Measurements from ENCODE around the gene PKNOX2. TPM values are rescaled to one million over a fixed set of nuclear protein-coding genes. Genes with fewer than 3 reads are reported as not detected.

Gene PKNOX2
- total and polyA plus RNA-seq, 10 donors = 0.80 to 8.9 (median 3.5) TPM

DNA sequence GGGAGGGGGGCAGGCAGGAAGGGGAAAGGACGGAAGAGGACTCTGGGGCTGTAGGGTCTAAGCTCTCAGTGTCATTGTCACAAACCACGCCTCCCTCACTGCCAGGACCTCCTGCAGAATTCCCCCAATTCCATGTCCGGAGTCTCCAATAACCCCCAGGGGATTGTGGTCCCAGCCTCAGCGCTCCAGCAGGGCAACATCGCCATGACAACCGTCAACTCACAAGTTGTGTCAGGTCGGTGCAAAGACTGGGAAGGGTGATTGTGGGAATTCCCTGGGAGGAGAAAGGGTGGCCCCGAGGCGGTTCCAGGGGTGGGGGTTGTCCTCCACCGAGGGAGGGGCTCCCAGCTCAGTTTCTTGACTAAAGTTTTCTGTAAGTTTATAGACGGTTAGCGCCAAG is 245.5 kb downstream of the PKNOX2 start:
- intact Hi-C loops (cut with DNase I; ENCODE audit: low total_unique reads) = no loop called here
- no peaks in the 10 kb centered on the region for H3K36me3 ChIP-seq
- WGBS, 5 donors = 41 to 49% (median 45%) methylated on average over 12 of the region's 12 CpGs
- H3K27ac ChIP-seq = no peak overlapping the region
- no peak overlapping the region for H3K4me3 ChIP-seq
- peaks cover 0 to 3% (median 2%) of the 10 kb centered on the region in 6 donors for H3K4me1 ChIP-seq
- H3K9me3 ChIP-seq = no peaks in the 10 kb centered on the region
- peaks cover 0 to 56% (median 7%) of the 10 kb centered on the region in 7 donors for H3K27me3 ChIP-seq (replicated peaks in 1 of 7)
- no peak for TF ChIP-seq POLR2A (IDR thresholded peaks at IDR 0.05)
- no peak for TF ChIP-seq POLR2AphosphoS5 (IDR thresholded peaks at IDR 0.05)
- TF ChIP-seq, protein P1, sequence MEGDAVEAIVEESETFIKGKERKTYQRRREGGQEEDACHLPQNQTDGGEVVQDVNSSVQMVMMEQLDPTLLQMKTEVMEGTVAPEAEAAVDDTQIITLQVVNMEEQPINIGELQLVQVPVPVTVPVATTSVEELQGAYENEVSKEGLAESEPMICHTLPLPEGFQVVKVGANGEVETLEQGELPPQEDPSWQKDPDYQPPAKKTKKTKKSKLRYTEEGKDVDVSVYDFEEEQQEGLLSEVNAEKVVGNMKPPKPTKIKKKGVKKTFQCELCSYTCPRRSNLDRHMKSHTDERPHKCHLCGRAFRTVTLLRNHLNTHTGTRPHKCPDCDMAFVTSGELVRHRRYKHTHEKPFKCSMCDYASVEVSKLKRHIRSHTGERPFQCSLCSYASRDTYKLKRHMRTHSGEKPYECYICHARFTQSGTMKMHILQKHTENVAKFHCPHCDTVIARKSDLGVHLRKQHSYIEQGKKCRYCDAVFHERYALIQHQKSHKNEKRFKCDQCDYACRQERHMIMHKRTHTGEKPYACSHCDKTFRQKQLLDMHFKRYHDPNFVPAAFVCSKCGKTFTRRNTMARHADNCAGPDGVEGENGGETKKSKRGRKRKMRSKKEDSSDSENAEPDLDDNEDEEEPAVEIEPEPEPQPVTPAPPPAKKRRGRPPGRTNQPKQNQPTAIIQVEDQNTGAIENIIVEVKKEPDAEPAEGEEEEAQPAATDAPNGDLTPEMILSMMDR (IDR thresholded peaks at IDR 0.05 in 8 of 11, conservative IDR thresholded peaks at IDR 0.05 in 3 of 11) = no peak
- peak; percentile 49 for DNase-seq

DNA sequence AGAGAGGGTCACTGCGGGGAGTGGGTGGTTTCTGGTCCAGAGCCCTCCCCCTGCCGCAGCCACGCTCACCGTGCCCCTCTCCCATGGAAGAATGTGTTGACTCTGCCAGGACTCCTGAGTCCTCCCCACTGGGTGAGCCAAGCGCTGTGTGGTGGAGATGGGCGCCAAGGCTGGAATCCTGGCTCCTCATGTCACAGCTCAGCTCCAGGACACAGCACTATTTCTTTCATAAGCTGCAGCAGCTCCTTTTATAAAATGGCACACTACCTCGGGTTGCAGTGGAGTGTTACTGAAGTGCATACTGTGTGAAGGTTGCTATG is 247.6 kb downstream of the PKNOX2 start:
- TF ChIP-seq, protein P1 (IDR thresholded peaks at IDR 0.05 in 8 of 11, conservative IDR thresholded peaks at IDR 0.05 in 3 of 11) = no peak
- TF ChIP-seq POLR2A (IDR thresholded peaks at IDR 0.05) = no peak
- no peak for TF ChIP-seq POLR2AphosphoS5 (IDR thresholded peaks at IDR 0.05)
- no peaks in the 10 kb centered on the region for H3K9me3 ChIP-seq
- peaks cover 0 to 36% (median 0%) of the 10 kb centered on the region in 7 donors for H3K27me3 ChIP-seq (replicated peaks in 1 of 7)
- no peak overlapping the region for H3K27ac ChIP-seq
- intact Hi-C loops (cut with DNase I; ENCODE audit: low total_unique reads) = no loop called here
- peaks cover 0 to 2% (median 0%) of the 10 kb centered on the region in 6 donors for H3K36me3 ChIP-seq
- WGBS, 5 donors = 83 to 91% (median 88%) methylated on average over 5 to 7 of the region's 7 CpGs
- H3K4me1 ChIP-seq = no peaks in the 10 kb centered on the region
- DNase-seq = no peak
- no peak overlapping the region for H3K4me3 ChIP-seq

DNA sequence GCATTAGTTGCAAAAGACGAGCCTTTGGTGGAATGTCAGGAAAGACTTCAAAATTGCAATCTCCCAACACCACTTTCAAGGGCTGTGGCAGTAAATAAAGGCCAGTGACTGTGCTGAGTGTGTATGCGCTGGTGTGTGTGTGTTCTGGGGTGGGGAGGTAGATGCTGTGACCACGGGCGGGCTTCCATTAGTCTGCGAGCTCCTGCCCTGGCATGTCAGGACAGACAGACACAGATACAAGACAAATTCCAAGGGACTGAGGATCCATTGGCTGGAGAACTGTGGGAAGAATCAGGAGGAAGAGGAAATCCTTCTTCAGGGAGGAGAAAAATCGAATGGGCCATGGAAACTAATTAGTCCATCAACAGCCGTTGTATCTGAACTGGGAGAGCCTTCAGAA is 248.0 kb downstream of the PKNOX2 start:
- Histone ChIP-seq H3K4me3 (no peak overlapping the region), H3K36me3 (peaks cover 0 to 4% (median 0%) of the 10 kb centered on the region in 6 donors), H3K4me1 (no peaks in the 10 kb centered on the region), H3K27me3 (replicated peaks in 1 of 7) (peaks cover 0 to 32% (median 0%) of the 10 kb centered on the region in 7 donors), H3K9me3 (no peaks in the 10 kb centered on the region), H3K27ac (no peak overlapping the region)
- intact Hi-C loops (cut with DNase I; ENCODE audit: low total_unique reads) = no loop called here
- peak; percentile 38 for DNase-seq
- TF ChIP-seq, protein P1 (IDR thresholded peaks at IDR 0.05 in 8 of 11, conservative IDR thresholded peaks at IDR 0.05 in 3 of 11) = no peak
- TF ChIP-seq POLR2A (IDR thresholded peaks at IDR 0.05) (no peak), POLR2AphosphoS5 (IDR thresholded peaks at IDR 0.05) (no peak)
- WGBS, 5 donors = 77 to 87% (median 77%) methylated on average over 7 of the region's 7 CpGs

DNA sequence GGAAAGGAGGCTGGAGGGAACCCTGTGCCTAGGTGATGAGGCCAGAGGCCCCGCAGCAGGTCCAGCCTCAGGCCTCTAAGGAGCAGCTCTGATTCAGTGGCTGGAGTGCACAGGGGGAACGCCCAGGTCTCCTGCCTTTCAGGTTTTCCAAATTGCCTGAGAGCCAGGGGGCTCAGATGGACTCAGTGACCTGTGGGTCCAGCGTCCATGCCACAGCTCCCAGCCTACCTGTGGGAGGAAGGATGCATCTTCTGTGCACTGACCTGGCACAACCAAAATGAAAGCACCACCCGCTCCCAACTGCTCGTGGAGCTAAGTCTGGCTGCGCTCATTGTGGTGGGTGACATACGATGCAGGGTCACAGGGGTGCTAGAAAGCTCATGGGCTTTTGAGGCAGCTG is 248.7 kb downstream of the PKNOX2 start:
- no peaks in the 10 kb centered on the region for H3K9me3 ChIP-seq
- peak; percentile 59 for DNase-seq
- WGBS, 5 donors = 70 to 84% (median 82%) methylated on average over 3 to 7 of the region's 7 CpGs

More for the DNA sequence above, 248.7 kb downstream of the PKNOX2 start:
- intact Hi-C loops (cut with DNase I; ENCODE audit: low total_unique reads) = no loop called here
- Histone ChIP-seq H3K4me3 (no peak overlapping the region), H3K27me3 (replicated peaks in 1 of 7) (peaks cover 0 to 26% (median 0%) of the 10 kb centered on the region in 7 donors), H3K36me3 (peaks cover 0 to 4% (median 0%) of the 10 kb centered on the region in 6 donors), H3K4me1 (no peaks in the 10 kb centered on the region), H3K27ac (no peak overlapping the region)
- TF ChIP-seq, protein P1 (IDR thresholded peaks at IDR 0.05 in 8 of 11, conservative IDR thresholded peaks at IDR 0.05 in 3 of 11) = no peak
- TF ChIP-seq POLR2AphosphoS5 (IDR thresholded peaks at IDR 0.05) (no peak), POLR2A (IDR thresholded peaks at IDR 0.05) (no peak)
